PC-9 (cell line): ENCODE data around the gene STARD7.

Source experiments
- CTCF ChIP-seq: fragments of 200-600 bp; sonication (generic); conservative IDR thresholded peaks from 2 replicates; pipeline ENCODE4 v1.6.1; 2017; ENCODE audit warnings: mixed run types, antibody characterized with exemption, mild to moderate bottlenecking, moderate library complexity
- EZH2 ChIP-seq: fragments of 200-600 bp; sonication (generic); IDR thresholded peaks from 2 replicates; pipeline ENCODE4 v1.8.0; 2017; ENCODE audit warnings: antibody characterized with exemption, low read depth

- TF ChIP-seq CTCF = no peak
- TF ChIP-seq EZH2 = no peak
Measured at GRCh38 chr2:96143231-96143847, 65.3 kb downstream of the STARD7 start.
